Right renal cortex interstitium (tissue), 3 donors: ENCODE results near the gene EFHC1. TPM values are rescaled to one million over a fixed set of nuclear protein-coding genes. Genes with fewer than 3 reads are reported as not detected.

ENCODE experiments used
- DNase-seq, 3 donors: peaks; one replicate each; pipeline ENCODE4 v3.0.0-alpha.2; 2013; ENCODE audit warnings: low read depth in 3 of 3, low spot score in 2 of 3
- polyA plus RNA-seq, 3 donors: library from polyadenylated mRNA; unstranded; fragments of 120-200 nt; gene quantifications; one replicate each; pipeline ENCODE4 v1.2.1, GENCODE V29; 2013; ENCODE audit not compliant: insufficient read length in 3 of 3

Gene EFHC1
- polyA plus RNA-seq, 3 donors: 56.8 to 62.5 (median 60.2) TPM

- no peak for DNase-seq
These were observed 25.9 kb upstream of the EFHC1 start for GRCh38 chr6:52394251-52394666.

- DNase-seq: no peak
These were observed 24.2 kb upstream of the EFHC1 start for GRCh38 chr6:52395969-52396368.

GRCh38 chr6:52399511-52400312, 20.4 kb upstream of the EFHC1 start:
- no peak for DNase-seq

- DNase-seq: no peak
These were observed 19.7 kb upstream of the EFHC1 start for GRCh38 chr6:52400313-52401041.

GRCh38 chr6:52403086-52403485, 17.1 kb upstream of the EFHC1 start:
- DNase-seq: no peak

GRCh38 chr6:52403627-52404026, 16.5 kb upstream of the EFHC1 start:
- DNase-seq: no peak

- no peak for DNase-seq
These were observed 14.9 kb upstream of the EFHC1 start for GRCh38 chr6:52405243-52405642.

GRCh38 chr6:52407467-52407866, 12.7 kb upstream of the EFHC1 start:
- no peak for DNase-seq

- DNase-seq: no peak
These were observed 10.6 kb upstream of the EFHC1 start for GRCh38 chr6:52409499-52409898.

GRCh38 chr6:52410979-52411378, 9.2 kb upstream of the EFHC1 start:
- DNase-seq: no peak

- DNase-seq: no peak
These were observed 8.2 kb upstream of the EFHC1 start for GRCh38 chr6:52411911-52412310.

GRCh38 chr6:52415333-52415732, 4.8 kb upstream of the EFHC1 start:
- no peak for DNase-seq

GRCh38 chr6:52415917-52416628, 4.1 kb upstream of the EFHC1 start:
- no peak for DNase-seq

- DNase-seq: peak; percentile 55 to 60 (median 57)
These were observed 3.5 kb upstream of the EFHC1 start for GRCh38 chr6:52416629-52417151.

- no peak for DNase-seq
These were observed 2.4 kb upstream of the EFHC1 start for GRCh38 chr6:52417675-52418111.

- no peak for DNase-seq
These were observed 1.5 kb upstream of the EFHC1 start for GRCh38 chr6:52418606-52419005.

- peak in 1 of 3 donors; percentile 29 for DNase-seq
These were observed 671 bp downstream of the EFHC1 start for GRCh38 chr6:52420668-52421358.

GRCh38 chr6:52422156-52422555, 2.0 kb downstream of the EFHC1 start:
- no peak for DNase-seq

- DNase-seq: no peak
These were observed 3.3 kb downstream of the EFHC1 start for GRCh38 chr6:52423448-52423847.

GRCh38 chr6:52423971-52424381, 3.8 kb downstream of the EFHC1 start:
- no peak for DNase-seq
